Ovary (tissue), 9 donors: ENCODE data around the gene TNFRSF1B. TPM values are rescaled to one million over a fixed set of nuclear protein-coding genes. Genes with fewer than 3 reads are reported as not detected.

Experiments used
- DNase-seq, 5 donors: peaks; one replicate each; pipeline ENCODE4 v3.0.0-alpha.2; 2019 to 2020
- H3K27ac ChIP-seq, 2 donors: fragments of 200-600 bp; one replicate each; pipeline versions ENCODE4 v1.5.1 to v1.8.0; 2019 to 2022
- H3K27me3 ChIP-seq: fragments of 200-600 bp; one replicate; pipeline ENCODE4 v1.8.0; 2022
- H3K36me3 ChIP-seq: fragments of 200-600 bp; sonication (generic); one replicate; pipeline ENCODE4 v1.5.1; 2019
- H3K4me1 ChIP-seq: one replicate; pipeline ENCODE4 v1.8.1; 2013; ENCODE audit warnings: mild to moderate bottlenecking, moderate library complexity; ENCODE audit not compliant: insufficient read depth
- H3K4me3 ChIP-seq: fragments of 200-600 bp; sonication (generic); one replicate; pipeline ENCODE4 v1.5.1; 2017
- H3K9me3 ChIP-seq, 2 donors: fragments of 200-600 bp in 1 of 2; sonication (generic) in 1 of 2; one replicate each; pipeline versions ENCODE4 v1.5.1 to v1.8.1; 2013 to 2019; ENCODE audit warnings: mild to moderate bottlenecking in 1 of 2, moderate library complexity in 1 of 2
- EP300 ChIP-seq: sonication (generic); formaldehyde crosslinking; IDR thresholded peaks from one replicate; pipeline ENCODE4 v1.6.1; 2017; ENCODE audit warnings: antibody characterized with exemption
- POLR2A ChIP-seq: fragments of 450-650 bp; IDR thresholded peaks from one replicate; pipeline ENCODE4 v1.6.1; 2017; ENCODE audit warnings: antibody characterized with exemption, mild to moderate bottlenecking, moderate library complexity
- WGBS, 3 donors: extraction: QIAGEN DNeasy Blood & Tissue Kit in 1 of 3; methylation state at CpG; one replicate each; pipeline versions ENCODE4 v1.1.5 to v1.1.7; 2013 to 2017; 5-methylcytosine and 5-hydroxymethylcytosine counted together
- intact Hi-C, 4 donors: fragments of 100-400 bp; cut with DNase I; formaldehyde crosslinking; loops; one replicate each; pipeline versions ENCODE4 v1.11.0 to v1.15.1; 2022 to 2023
- polyA plus RNA-seq, 2 donors: library from polyadenylated mRNA; stranded (reverse); fragments of 200-250 nt in 1 of 2; fragments of 350-450 nt in 1 of 2; fragmentation: Illumina TruSeq in 1 of 2; extraction: RNeasy Lipid Tissue Mini Kit (QIAGEN cat#74804) in 1 of 2; gene quantifications; one replicate each; pipeline ENCODE4 v1.2.3, GENCODE V29; 2013 to 2014
- total RNA-seq, 7 donors: library from RNA; depleted of rRNA in 2 of 7; stranded (reverse); fragments of >200 nt in 2 of 7; fragmentation: NEBNext Ultra II Directional in 3 of 7; extraction: Animal tissue kit (Norgen Biotek cat#: 25700) in 3 of 7; gene quantifications; one replicate each; pipeline versions ENCODE4 v1.1.0 to v1.2.4, GENCODE V29; 2016 to 2023
- TF ChIP-seq, protein P1 (sequence below), 3 donors: fragments of 450-650 bp in 2 of 3; fragments of 200-600 bp in 1 of 3; IDR thresholded peaks; one replicate each; pipeline versions ENCODE4 v1.5.1 to v1.8.0; 2016 to 2022; ENCODE audit warnings: antibody characterized with exemption in 3 of 3, mild to moderate bottlenecking in 1 of 3
- donor health status: DM: no; HTN: no; CAD: no; lungs with moderate emphysema.
- donor health status: DM: no; HTN: no; CAD: no.
- donor health status: Bipolar disorder and iron deficiency.
- donor health status: DM: yes; HTN: yes; CAD: no.
- donor health status: DM: no; HTN: no; CAD: no.
- donor health status: DM: yes; HTN: yes; CAD: no.

Gene TNFRSF1B
- total and polyA plus RNA-seq, 9 donors: 10.3 to 27.6 (median 18.7) TPM

DNA sequence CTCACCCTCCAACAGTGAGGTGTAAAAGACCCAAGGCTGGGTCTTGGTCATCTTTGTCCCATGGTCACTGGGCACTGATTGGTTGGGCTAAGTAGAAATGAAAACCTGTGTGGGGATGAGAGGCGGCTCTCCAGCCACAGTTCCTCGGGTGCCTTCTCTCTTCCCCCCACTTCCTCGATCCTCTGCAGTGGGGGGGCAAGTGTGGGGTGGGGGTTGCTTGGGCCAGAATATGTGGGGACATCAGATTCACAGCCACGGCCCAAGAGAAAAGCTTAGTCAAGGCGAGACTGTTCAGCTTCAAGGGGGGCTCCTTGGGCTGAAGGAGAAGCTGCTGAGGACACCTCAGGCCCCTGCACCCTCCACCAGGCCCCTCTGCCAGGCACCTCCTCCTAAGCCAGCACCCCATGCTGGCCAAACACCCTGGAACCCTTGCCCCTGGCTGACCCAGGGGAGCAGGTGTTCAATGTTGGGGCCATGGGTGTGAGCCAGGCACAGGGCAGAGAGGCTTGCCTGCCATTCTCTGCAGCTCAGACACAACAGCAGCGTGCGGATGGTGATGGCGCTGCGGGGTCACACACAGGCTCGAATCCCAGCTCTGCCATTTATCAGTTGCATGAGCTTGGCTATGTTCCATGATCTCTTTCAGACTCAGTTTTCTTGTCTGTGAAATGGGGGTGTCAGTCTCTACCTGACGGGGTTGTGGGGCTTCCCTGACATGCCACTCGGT, 21.0 kb upstream of the TNFRSF1B start:
- WGBS, 3 donors: 92 to 95% (median 93%) methylated on average over 12 of the region's 12 CpGs
- TF ChIP-seq EP300 (no peak), POLR2A (no peak)
- TF ChIP-seq, protein P1, sequence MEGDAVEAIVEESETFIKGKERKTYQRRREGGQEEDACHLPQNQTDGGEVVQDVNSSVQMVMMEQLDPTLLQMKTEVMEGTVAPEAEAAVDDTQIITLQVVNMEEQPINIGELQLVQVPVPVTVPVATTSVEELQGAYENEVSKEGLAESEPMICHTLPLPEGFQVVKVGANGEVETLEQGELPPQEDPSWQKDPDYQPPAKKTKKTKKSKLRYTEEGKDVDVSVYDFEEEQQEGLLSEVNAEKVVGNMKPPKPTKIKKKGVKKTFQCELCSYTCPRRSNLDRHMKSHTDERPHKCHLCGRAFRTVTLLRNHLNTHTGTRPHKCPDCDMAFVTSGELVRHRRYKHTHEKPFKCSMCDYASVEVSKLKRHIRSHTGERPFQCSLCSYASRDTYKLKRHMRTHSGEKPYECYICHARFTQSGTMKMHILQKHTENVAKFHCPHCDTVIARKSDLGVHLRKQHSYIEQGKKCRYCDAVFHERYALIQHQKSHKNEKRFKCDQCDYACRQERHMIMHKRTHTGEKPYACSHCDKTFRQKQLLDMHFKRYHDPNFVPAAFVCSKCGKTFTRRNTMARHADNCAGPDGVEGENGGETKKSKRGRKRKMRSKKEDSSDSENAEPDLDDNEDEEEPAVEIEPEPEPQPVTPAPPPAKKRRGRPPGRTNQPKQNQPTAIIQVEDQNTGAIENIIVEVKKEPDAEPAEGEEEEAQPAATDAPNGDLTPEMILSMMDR (IDR thresholded peaks at IDR 0.05): no peak
- no peak overlapping the region for H3K27ac ChIP-seq
- no peaks in the 10 kb centered on the region for H3K36me3 ChIP-seq
- DNase-seq: no peak
- H3K27me3 ChIP-seq: no peaks in the 10 kb centered on the region
- intact Hi-C loops: no loop called here
- H3K4me1 ChIP-seq: peaks cover 16% of the 10 kb centered on the region
- no peak overlapping the region for H3K4me3 ChIP-seq
- H3K9me3 ChIP-seq: no peaks in the 10 kb centered on the region

GRCh38 chr1:12146343-12147112, 20.3 kb upstream of the TNFRSF1B start:
- Histone ChIP-seq H3K36me3 (no peaks in the 10 kb centered on the region), H3K4me3 (no peak overlapping the region), H3K27me3 (no peaks in the 10 kb centered on the region), H3K27ac (peak overlapping the region in 1 of 2 donors; percentile 37), H3K4me1 (peaks cover 16% of the 10 kb centered on the region), H3K9me3 (no peaks in the 10 kb centered on the region)
- intact Hi-C loops: no loop called here
- WGBS, 3 donors: 85 to 90% (median 87%) methylated on average over 20 of the region's 20 CpGs
- DNase-seq: no peak
- TF ChIP-seq EP300 (no peak), POLR2A (no peak)
- TF ChIP-seq, protein P1 (IDR thresholded peaks at IDR 0.05): no peak

GRCh38 chr1:12147201-12147701, 19.5 kb upstream of the TNFRSF1B start:
- 49 to 76% (median 61%) methylated on average over 8 of the region's 8 CpGs for WGBS, 3 donors
- H3K4me3 ChIP-seq: no peak overlapping the region
- H3K9me3 ChIP-seq: no peaks in the 10 kb centered on the region
- no peak for TF ChIP-seq POLR2A
- TF ChIP-seq, protein P1 (IDR thresholded peaks at IDR 0.05): no peak
- no peak for TF ChIP-seq EP300
- no peak for DNase-seq
- H3K36me3 ChIP-seq: no peaks in the 10 kb centered on the region
- peaks cover 16% of the 10 kb centered on the region for H3K4me1 ChIP-seq
- no peaks in the 10 kb centered on the region for H3K27me3 ChIP-seq
- intact Hi-C loops: no loop called here
- H3K27ac ChIP-seq: peak overlapping the region in 1 of 2 donors; percentile 37

DNA sequence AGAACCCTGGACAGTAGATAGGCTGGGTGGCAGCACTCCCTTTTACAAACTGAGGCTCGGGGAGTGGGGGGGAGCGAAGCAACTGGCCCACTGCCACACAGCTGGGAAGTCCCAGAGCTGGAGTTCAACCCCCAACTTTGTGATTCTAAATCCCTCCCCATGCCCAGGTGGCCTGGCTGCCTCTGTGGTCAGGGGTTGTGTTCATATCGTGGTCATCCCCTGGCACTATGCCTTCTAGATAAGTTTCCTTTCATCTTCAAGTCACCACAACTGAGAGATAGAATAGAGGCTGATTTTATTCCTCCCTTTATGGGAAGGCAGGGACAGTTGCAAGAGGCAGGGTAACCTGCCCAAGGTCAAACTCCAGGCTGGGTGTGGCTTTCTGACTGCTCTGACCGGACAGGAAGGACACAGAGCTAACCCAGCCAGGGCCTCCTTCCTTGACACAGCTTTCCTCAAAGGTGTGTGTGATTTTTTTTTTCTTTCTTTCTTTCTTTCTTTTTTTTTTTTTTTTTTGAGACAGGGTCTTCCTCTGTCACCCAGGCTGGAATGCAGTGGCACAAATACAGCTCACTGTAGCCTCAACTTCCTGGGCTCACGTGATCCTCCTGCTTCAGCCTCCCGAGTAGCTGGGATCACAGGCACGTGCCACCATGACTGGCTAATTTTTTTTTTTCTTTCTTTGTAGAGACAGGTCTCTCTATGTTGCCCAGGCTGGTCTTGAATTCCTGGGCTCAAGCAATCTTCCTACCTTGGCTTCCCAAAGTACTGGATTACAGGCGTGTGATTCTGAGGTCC, 18.4 kb upstream of the TNFRSF1B start:
- WGBS, 3 donors: 64 to 72% (median 68%) methylated on average over 8 of the region's 8 CpGs
- H3K27me3 ChIP-seq: no peaks in the 10 kb centered on the region
- peaks cover 8% of the 10 kb centered on the region for H3K4me1 ChIP-seq
- H3K27ac ChIP-seq: no peak overlapping the region
- no peak overlapping the region for H3K4me3 ChIP-seq
- no peaks in the 10 kb centered on the region for H3K36me3 ChIP-seq
- DNase-seq: no peak
- intact Hi-C loops: no loop called here
- TF ChIP-seq, protein P1 (IDR thresholded peaks at IDR 0.05): no peak
- TF ChIP-seq POLR2A (no peak), EP300 (no peak)
- H3K9me3 ChIP-seq: no peaks in the 10 kb centered on the region
